ENCODE data around the gene ZDHHC19. TPM values are rescaled to one million over a fixed set of nuclear protein-coding genes. Genes with fewer than 3 reads are reported as not detected.
A peak's percentile ranks its signal among the peaks of the same experiment; 100 is the strongest.
"Not testable (repeated sequence)": the region's sequence is repeated elsewhere in the genome, so short reads cannot be mapped to it uniquely, and the experiment has no call there.

The ZDHHC19 gene, protein sequence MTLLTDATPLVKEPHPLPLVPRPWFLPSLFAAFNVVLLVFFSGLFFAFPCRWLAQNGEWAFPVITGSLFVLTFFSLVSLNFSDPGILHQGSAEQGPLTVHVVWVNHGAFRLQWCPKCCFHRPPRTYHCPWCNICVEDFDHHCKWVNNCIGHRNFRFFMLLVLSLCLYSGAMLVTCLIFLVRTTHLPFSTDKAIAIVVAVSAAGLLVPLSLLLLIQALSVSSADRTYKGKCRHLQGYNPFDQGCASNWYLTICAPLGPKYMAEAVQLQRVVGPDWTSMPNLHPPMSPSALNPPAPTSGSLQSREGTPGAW
- not detected in 2 replicates for total RNA-seq

DNA sequence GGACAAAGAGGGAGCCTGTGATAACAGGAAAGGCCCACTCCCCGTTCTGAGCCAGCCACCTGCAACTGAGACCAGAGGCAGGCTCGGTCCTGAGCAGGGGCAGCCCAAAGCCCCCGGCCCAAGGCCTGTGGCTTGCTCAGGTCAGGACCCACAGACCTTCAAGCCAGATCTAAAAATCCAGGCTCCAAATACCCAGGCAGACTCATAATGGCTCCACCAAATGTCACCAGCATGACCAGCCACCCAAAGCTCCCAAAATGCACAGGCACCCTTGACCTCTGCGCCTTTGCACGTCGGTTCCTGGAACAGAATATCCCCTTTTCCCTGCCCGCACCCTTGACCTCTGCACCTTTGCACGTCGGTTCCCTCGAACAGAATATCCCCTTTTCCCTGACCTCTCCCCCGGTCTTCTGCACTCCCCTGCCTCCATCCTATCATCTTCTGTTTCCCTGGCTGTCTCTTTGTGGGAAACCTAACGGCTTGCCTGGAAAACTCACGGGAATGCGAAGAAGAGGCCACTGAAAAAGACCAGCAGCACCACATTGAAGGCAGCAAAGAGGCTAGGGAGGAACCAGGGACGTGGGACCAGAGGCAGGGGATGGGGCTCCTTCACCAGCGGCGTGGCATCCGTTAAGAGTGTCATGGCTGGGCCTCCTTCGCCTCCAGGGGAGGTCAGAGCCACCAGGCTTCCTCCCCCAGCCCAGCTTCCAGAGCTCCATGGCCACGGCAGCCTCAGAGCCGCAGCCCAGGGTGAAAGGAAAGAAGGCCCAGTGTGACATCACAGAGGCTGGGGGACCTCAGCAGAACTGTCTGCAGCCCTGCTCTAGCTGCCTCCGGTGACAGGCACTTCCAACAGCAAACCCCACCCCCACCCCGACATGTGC, at the start of gene ZDHHC19:
Gene ZDHHC19, minus strand, starts transcription at position 728 of the 884 bp plus-strand sequence. Its CDS starts 85 bp downstream, at position 643.
- no peak for DNase-seq (ENCODE audit: low read depth)

DNA sequence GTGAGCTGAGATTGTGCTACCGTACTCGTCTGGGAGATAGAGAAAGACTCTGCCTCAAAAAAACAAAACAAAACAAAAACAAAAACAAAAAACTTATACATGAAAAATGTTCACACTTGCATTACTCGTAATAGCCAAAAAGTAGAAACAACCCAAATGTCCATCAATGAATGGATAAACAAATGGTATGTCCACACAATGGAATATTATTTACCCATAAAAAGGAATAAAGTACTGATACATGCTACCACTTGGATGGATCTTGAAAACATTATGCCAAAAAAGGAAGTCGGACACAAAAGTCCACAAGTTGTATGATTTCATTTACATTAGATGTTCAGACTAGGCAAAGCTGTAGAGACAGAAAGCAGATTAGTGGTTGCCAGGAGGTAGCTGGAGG, 49.6 kb upstream of the ZDHHC19 start:
- DNase-seq (ENCODE audit: low read depth), result no peak

DNA sequence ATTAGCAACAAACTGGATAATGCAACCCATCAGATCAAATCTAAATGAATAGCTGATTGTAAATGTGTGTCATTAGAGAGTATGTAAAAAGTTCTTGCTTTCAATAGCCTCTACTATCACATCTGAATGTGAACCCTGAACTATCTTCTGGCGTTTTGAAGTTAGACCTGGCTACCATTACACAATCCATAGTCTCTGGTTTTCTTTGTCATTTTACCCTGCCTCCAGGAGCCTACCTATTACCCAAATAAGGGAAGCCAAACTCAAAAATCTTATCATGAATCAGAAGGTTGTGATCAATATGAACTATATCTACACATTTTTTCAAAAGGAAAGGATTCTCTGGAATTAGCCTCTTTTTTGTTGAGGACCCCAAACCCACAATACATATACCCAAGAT, 44.6 kb upstream of the ZDHHC19 start:
- DNase-seq (ENCODE audit: low read depth), result no peak

DNA sequence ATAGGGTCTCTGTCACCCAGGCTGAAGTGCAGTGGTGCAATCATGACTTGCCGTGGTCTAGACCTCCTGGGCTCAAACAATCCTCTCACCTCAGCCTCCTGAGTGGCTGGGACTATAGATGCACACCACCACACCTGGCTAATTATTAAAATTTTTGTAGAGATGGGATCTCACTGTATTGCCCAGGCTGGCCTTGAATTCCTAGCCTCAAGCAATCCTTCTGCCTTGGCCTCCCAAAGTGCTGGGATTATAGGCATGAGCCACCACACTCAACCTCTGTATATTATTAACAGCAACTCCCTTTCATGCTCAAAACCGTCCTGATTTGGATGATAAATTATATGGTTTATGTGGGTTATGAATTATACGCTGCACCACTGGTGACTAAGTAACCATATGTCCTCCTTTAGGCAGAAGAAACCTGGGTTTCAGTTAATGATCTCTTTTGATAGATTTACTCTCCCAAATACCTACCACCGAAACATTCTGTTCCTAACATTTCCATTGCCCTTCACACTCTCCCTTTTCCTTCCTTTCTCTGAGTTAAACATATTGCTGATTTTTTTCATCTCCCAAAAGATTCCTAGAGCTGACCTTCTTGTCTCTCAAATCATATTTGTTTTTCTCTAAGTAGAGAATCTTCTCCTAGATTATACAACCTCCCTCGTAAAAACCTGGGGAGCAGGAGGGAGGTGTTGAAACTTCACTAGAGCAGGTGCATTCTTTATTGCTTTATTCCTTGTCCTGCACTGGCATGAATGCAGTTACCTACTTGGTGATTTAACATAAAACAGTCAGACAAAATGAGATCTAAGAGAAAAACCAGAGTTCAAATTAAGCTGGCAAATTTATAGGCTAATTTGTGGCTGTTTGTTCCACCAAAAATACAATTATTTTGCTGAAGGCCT, 43.4 kb upstream of the ZDHHC19 start:
- DNase-seq (ENCODE audit: low read depth), result no peak

DNA sequence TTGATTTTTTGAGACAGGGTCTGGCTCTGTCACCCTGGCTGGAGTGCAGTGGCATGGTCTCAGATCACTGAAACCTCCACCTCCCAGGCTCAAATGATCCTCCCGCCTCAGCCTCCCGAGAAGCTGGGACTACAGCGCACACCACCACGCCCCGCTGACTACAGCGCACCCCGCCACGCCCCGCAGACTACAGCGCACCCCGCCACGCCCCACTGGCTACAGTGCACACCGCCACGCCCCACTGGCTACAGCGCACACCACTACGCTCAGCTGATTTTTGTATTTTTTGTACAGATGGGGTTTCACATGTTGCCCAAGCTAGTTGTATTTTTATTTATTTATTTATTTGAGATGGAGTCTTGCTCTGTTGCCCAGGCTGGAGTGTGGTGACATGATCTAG, 40.7 kb upstream of the ZDHHC19 start:
- DNase-seq (ENCODE audit: low read depth), result no peak

DNA sequence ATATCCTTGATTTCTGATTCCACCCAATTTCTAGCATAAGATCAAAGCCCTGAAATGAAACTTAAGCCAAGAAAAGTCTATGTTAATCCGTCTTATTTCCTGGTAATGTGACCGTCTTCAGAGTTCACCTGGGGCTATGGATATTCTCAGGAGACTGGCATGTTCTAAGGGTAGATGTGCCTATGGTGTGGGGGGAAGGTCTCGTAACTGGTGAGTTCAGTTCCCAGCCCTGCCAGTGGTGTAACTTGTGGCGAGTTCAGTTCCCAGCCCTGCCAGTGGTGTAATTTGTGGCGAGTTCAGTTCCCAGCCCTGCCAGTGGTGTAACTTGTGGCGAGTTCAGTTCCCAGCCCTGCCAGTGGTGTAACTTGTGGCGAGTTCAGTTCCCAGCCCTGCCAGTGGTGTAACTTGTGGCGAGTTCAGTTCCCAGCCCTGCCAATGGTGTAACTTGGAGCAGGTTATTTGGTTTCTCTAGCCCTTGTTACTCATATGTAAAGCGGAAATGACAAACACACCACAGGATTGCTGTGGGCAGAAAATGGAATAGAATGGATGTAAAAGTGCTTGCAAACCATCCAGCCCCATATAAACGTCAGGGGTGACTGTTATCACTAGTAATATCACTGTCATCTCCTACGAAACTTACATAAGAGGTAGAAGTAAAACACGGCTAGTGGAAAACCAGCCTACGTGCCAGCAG, 35.6 kb upstream of the ZDHHC19 start:
- DNase-seq (ENCODE audit: low read depth), result no peak

DNA sequence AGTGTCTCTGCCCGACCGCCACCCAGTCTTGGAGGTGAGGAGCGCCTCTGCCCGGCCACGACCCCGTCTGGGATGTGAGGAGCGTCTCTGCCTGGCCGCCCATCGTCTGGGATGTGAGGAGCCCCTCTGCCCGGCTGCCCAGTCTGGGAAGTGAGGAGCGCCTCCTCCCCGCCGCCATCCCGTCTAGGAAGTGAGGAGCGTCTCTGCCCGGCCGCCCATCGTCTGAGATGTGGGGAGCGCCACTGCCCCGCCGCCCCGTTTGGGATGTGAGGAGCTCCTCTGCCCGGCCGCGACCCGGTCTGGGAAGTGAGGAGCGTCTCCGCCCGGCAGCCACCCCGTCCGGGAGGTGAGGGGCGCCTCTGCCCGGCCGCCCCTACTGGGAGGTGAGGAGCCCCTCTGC, 33.0 kb upstream of the ZDHHC19 start:
- not testable (repeated sequence) for DNase-seq (ENCODE audit: low read depth)

DNA sequence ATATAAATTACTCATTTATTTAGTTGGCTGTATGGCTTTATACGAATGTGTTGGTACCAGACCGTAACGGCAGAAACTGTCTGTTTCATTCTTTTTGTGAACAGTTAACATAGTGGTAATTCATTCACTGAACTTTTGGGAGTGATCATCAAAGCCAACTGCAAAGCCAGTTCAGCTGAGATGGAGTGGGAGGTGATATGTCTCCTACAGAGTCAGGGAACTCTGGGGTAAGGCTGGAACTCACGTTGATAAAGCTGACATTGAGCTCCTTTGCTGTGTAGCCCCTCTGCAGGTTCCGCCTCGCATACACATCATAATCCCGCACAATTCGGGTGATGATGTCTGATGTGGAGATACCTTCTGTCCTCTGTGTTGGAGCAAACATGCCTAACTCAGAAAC, 30.5 kb upstream of the ZDHHC19 start:
- no peak for DNase-seq (ENCODE audit: low read depth)

DNA sequence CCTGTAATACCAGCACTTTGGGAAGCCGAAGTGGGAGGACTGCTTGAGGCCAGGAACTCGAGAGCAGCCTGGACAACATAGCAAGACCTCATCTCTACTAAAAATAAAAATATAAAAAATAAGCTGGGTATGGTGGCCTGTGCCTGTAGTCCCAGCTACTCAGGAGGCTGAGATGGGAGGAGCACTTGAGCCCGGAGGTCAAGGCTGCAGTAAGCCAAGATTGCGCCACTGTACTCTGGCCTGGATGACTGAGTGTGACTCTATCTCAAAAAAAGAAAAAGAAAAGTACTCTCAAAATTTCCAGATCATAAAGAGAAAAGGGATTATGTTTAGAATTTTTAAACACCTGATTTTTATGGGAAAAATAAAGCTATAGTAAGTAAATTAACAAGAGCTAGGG, 29.2 kb upstream of the ZDHHC19 start:
- no peak for DNase-seq (ENCODE audit: low read depth)

DNA sequence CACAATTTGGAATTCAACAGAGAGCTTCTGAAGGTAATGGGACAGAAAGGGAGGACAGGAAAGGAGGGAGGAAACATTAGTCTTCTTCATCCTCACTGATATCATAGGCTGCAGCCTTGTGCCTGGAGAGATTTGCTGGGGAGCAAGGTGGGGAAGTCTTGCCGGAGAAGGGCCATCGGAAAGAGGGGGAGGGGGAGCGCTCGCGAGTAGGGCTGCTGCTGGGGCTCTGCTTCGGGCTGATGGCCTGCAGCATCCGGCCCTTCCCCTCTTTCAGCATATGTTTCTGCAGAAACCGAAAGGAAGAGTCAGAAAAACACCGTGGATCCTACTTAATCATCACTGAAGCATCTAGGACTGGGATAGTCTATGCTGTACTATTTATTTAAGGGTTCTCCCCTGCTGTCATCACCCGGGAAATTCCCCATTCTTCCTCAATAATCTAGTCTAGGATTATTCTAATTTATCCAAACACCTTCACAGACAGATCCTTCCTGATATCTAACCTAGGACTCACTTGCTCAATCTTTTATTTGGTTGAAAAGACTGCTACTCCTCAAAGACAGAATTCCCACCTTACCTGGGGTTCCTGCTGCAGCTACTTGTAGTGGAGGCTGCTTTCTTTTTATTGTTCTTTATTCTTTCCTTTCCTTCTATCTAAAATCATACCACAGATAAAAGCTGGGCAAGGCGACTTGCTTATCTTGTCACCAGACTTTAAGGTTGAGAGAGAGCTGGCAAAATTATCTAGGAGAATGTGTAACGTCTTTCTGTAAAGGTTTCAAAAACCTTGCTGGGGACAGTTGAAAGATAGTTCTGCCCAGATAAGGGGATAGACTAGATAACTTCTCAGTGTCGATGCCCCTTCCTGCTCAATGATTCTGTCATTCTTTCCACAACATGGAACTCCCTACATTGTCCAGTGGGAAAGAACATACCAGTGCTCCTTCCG, 27.7 kb upstream of the ZDHHC19 start:
- no peak for DNase-seq (ENCODE audit: low read depth)

DNA sequence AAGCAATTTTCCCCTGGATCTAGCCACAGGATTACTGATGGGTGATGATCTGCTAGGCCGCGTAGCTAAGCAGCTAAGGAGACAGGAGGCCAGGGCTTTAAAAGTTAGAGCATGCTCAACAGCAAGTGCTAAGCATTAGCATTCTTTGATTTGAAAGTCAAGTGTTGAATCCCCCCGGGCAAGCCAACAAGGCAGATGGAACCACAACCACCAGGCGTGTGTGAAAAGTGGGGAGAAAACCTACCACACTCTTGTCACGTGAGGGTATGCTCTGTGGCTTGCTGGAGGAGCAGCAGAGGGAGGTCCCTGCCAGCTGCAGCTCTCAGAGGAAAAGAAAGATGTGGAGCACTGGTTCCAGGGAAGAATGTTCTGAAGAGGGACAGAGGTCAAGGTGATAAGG, 26.0 kb upstream of the ZDHHC19 start:
- no peak for DNase-seq (ENCODE audit: low read depth)

DNA sequence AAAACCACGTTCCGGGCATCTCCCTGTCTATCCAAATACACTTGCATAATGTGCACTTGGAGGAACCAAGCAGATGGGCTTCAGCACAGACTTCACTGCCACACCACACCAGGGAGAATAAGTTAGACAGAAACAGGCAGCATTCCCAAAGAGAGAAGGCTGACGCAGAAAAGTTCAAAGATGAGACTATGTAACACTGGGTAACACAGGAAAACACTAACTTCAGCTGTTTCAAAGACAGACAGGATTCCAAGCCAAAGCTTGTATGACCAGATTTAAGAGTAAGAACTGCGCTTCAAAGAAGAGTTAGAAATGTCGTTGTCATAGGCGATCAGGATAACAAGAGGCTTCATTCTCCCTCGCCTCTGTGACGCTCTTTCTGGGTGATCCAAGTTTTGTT, 25.0 kb upstream of the ZDHHC19 start:
- DNase-seq (ENCODE audit: low read depth), result no peak

DNA sequence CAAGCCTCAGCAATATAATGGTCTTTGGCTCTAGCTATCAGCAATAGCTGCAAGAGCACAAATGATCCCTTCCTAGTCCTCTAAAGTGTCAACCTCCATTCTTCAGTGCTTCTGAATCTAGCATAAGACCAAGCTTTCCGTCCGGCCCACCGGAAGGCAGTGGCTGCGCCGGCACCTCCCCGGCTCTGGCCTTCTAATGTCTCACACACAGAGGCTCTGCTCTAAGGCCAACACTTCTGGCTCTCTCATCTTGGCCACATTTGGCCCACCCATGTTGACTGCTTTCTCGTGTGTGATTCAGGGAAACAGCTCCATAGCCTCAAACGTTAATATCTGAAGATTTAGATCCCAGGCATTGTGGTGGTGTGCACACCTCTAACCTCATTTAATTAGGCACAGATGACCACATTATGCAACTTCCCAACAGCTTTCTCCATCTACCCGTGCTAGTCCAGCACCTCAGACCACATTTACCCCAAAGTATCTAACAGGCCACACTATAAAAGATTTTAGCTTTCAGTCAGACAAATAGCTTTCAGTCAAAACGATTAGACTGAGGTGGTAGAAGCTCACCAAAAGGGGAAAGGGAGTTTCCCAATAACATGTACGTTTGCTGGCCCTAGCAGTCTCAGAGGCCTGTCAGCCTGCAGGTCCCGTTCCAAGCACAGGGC, 24.4 kb upstream of the ZDHHC19 start:
- DNase-seq (ENCODE audit: low read depth), result no peak

DNA sequence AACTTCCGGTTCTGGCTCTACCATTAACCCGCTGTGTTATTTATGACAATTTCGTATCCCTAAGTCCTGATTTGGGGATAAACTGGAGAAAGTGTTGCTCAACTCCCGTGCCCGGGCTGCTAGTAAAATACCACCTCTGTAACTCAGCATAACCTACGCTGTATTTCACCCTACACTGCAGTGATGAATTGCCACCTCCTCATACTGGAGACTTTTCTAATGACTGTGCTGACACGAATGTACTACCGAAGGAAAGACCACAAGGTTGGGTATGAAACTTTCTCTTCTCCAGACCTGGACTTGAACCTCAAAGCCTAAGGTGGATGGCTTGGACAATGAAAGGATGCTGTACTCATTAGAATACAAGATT, 21.7 kb upstream of the ZDHHC19 start:
- no peak for DNase-seq (ENCODE audit: low read depth)

DNA sequence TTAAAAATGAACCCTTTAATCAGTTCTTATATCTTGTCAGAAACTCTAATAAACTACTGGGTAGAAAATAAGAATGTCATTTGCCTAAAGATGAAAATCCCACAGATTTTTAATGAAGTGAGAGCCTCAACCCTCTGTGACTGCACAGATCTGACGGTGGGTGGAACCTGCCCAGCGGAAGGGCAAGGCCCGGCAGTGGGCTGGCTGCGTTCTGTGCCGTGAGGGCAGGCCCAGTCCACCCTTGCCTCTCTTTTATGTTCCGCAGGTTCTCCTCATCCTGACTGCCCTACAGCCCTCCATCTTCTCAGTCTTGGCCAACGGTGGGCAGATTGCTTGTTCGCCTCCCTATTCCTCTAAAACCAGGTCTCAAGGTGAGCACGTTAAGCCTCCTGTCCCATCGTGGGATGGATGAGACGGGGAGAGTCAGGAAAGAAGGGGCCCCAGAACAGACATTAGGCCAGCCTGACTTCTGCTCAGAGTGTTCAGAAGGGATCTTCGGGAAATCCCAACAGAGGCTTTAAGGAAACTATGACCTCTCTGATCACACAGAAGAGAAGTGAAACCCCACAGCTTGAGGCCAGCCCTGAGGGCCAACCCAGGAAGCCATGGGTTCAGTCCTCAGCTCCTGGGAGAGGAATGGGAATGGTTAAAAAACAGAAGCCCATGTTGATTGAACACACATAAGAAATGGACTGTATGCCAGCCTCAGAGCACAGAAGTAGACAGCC, 21.1 kb upstream of the ZDHHC19 start:
- DNase-seq (ENCODE audit: low read depth), result no peak

DNA sequence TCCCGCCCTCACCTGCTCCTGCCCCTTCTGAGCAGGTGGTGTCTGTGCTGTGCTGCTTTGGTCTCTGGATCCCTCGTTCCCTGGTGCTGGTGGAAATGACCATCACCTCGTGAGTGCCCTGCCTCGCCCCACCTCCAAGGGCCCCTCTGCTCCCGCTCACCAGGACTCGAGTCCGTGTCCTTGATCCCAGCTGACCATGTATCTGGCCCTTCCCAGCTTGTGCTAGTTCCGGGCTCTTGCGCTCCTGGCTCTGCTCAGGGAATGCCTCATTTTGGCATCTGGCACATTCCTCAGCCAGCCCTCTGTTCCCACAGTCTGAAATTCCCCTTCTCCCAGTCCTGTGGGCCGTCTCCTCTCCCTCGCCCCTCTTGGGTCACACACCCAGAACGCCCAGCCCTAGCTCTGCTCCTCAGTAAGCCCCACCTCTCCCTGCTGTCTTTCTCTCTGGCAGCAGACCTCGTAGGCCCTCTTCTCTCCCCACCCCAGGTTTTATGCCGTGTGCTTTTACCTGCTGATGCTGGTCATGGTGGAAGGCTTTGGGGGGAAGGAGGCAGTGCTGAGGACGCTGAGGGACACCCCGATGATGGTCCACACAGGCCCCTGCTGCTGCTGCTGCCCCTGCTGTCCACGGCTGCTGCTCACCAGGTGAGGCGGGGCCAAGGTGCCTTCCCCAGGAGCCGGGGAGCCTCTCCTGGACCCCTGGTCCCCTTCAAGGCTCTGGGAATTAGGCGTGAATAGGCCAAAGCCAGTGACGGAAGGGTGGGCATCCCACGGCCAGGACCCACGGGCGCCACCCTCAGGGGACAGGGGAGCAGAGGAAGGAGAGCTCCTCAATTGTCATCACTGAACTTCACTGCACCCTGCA, 16.7 kb upstream of the ZDHHC19 start:
- peak; percentile 19 for DNase-seq (ENCODE audit: low read depth)

DNA sequence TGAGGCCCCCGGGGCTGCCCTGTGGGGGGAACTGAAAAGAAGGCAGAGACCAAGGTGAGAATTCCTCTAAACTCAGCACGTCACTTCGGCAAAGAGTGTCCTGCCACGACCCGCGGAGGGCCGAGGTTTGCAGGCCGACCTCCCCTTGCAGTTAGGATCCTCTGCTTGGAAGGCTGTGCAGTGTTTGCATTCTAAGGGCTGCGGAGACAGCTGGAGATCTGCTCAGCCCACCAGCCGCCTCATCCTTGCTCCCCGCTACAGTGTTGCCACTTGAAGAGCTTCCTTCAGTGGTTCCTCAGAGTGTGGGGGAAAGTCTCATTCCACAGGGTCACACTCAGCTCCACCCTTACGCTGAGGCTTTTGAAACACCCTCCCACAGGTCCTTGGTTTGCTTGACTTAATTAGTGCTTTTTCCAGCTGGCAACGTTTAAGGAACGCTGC, 15.9 kb upstream of the ZDHHC19 start:
- no peak for DNase-seq (ENCODE audit: low read depth)

DNA sequence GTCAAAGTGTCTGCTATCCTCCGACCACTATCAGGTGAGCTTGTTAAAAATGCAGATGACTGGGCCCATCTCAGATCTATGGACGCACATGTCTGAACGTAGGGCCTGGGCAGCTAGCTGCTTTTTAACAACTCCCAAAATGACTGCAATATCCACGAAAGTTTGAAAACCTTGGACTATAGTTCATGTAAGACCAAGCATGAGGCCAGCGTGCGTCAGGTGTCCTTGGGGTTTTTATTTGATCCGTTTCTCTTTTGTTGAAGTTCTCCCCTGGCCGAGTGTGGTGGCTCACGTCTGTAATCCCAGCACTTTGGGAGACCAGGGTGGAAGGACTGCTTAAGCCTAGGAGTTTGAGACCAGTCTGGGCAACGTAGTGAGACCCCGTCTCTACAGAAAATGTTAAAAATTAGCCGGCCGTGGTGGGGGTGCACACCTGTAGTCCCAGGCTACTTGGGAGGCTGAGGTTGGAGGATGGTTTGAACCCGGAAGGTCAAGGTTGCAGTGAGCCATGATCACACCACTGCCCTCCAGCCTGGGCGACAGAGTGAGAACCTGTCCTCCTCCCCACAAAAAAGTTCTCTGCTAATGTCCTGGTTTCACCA, 14.7 kb upstream of the ZDHHC19 start:
- no peak for DNase-seq (ENCODE audit: low read depth)
